ENCODE results near the gene SEMA3A.
"Not testable (repeated sequence)": the region's sequence is repeated elsewhere in the genome, so short reads cannot be mapped to it uniquely, and the experiment has no call there.

Gene SEMA3A

DNA sequence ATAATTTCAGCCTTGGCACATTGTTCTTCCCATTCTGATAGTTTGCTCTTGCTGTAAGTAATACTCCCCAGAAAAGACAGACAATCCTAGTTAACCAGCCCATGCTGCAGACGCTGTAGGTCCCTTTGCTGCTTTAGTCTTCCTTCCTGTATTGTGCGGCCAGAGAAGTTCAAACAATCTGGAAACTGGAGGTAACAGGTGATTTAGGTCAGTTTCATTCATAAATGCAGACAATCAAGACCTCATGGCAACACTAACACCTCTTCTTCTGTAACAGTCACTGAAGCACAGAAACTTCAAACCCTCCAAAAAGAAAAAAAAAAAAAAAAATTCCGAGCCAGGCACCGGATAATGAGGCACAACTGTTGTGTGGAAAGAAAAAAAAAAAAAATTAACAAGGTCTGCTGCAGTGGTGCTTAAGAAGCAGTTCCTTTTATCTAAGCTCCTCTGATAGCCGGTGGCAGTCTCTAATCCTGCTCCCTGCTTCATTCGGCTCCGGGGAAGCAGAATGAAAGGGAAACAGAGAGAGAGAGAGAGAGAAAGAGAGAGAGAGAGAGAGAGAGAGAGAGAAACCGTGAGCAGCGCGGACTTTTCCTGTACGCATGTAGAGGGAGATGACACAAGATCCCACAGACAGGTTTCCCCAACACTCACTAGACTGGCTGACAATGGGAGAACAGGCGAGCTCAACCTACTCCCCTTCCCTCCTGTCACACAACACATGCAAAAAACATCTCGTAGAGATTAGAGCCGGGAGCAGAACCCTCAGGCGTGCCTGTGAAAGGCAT lies at the start of gene SEMA3A:
Gene SEMA3A, minus strand, starts transcription at position 306 of the 788 bp plus-strand sequence. Its CDS starts 203 bp downstream, at position 103.
- DNase-seq: peak; percentile 93

DNA sequence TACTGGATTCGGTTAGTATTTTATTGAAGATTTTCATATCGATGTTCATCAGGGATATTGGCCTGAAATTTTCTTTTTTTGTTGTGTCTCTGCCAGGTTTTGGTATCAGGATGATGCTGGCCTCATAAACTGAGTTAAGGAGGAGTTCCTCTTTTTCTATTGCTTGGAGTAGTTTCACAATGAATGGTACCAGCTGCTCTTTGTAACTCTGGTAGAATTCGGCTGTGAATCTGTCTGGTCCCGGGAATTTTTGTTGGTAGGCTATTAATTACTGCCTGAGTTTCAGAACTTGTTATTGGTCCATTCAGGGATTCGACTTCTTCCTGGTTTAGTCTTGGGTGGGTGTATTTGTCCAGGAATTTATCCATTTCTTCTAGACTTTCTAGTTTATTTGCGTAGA lies 48.4 kb upstream of the SEMA3A start:
- DNase-seq: not testable (repeated sequence)

GRCh38 chr7:84238596-84238995 lies 44.0 kb upstream of the SEMA3A start:
- DNase-seq: no peak

- no peak for DNase-seq
These were observed 43.1 kb upstream of the SEMA3A start for GRCh38 chr7:84237533-84238173.

DNA sequence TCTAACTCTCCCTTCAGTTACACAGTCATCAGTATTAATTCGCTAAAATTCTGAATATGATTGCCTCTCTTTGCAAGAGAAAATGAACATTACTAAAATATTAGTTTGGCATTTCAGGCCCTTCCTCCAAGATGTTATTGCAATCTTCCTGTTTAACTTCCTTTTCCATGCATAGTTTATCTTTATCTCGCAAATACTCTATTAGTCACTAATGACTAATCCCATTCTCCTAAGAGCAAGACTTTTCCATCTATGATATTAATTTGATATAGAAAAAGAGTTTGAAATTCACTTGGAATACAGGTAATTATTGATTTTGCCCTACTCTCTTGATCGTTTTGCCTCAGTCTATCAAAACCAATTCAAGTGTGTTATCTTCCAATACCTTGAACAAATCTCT lies 41.8 kb upstream of the SEMA3A start:
- no peak for DNase-seq

- peak; percentile 3 for DNase-seq
These were observed 38.1 kb upstream of the SEMA3A start for GRCh38 chr7:84232646-84233045.

- no peak for DNase-seq
These were observed 36.6 kb upstream of the SEMA3A start for GRCh38 chr7:84231157-84231556.

DNA sequence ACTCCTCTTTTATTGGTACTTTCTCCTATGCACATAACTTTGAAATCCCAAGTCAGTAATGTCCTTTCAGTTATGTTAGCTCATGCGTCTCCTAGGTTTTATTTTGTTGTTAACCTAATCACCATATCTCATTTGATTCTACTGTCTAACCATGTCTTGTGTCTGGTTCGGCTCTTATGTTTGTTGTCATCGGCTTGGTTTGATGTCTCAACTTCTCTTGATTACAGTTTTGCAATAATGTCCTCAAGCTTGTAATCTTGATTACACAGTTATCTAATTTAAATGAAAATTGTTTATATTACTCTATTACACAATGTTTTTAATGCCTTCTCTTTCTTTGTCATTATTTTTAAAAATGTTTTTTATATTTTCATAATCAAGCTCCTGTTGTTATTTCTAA lies 35.9 kb upstream of the SEMA3A start:
- no peak for DNase-seq

GRCh38 chr7:84228526-84228925 lies 33.9 kb upstream of the SEMA3A start:
- no peak for DNase-seq

DNA sequence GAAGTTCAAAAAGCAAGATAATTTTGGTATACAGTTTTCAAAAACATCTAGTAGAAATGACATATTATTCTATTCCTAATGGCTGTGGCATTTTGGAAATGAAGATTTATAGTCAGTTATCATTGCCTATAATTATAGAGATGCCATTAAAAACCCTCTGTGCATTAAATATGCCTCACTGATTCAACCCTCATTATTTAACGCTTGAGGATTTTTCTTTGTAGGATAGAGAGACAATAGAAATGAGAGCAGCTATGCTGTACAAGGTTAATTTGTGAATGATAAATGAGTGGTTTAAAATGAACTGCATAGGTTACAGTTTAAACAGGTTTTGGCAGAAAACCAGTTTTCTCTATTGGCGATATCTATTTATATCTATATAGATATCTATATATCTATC lies 32.2 kb upstream of the SEMA3A start:
- DNase-seq: no peak

GRCh38 chr7:84224505-84224904 lies 29.9 kb upstream of the SEMA3A start:
- DNase-seq: no peak

DNA sequence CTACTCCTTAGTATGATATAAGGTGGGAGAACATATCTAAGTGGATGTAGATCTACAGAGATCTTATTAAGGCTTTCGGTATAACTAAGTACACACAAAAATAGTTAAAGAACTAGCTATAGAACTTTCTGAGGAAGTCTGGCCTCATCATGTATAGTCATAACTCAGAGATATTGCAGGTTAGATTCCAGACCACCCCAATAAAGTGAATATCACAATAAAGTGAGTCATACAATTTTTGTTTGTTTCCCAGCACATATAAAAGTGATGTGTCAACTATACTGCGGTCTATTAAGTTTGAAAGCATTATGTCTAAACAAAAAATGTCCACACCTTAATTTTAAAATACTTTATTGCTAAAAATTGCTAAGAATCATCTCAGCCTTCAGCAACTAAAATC lies 24.7 kb upstream of the SEMA3A start:
- no peak for DNase-seq

DNA sequence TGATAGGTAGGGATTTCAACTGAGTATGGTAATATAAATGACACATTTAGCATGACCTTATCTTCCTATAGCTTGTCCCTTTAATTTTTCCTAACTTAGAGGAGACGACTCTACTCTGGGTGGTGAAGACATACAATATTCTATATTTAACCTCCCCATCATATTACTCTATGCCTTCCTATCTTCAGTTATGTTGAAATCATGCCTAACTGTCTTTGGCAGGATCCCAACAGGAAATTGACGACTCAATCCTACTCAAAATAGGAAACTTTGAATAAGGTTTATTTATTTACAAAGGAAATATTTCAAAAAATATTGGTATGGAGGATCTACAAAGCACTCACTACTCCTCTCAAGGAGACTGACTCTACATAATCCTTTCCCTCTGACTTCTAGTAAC lies 24.1 kb upstream of the SEMA3A start:
- DNase-seq: no peak

DNA sequence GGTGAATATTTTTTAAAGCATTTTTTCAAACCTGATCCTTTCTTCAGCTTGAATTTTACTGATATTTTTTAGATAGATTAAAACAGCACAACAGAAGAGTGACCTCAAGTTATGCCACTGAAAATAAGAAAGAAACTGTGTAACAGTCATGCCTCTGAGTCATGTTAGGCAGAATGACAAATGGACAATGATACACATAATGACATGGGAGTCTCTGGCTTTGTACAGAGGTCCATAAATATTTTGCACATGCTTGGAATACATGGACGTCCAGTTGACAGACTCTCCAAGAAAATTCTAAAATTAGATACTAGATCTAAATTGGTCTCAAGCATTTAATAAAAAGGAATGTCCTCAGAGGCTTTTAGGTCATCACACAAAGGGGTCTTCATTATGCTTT lies 21.9 kb upstream of the SEMA3A start:
- DNase-seq: no peak

DNA sequence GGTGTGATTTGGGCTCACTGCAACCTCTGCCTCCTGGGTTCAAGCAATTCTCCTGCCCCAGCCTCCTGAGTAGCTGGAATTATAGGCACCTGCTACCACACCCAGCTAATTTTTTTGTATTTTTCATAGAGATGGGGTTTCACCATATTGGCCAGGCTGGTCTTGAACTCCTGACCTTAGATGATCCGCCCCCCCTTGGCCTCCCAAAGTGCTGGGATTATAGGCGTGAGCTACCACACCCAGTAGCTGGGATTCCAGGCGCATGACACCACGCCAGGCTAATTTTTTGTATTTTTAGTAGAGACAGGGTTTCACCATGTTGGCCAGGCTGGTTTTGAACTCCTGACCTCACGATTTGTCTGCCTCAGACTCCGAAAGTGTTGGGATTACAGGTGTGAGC lies 20.2 kb upstream of the SEMA3A start:
- DNase-seq: not testable (repeated sequence)

- no peak for DNase-seq
These were observed 15.7 kb upstream of the SEMA3A start for GRCh38 chr7:84210301-84210700.

DNA sequence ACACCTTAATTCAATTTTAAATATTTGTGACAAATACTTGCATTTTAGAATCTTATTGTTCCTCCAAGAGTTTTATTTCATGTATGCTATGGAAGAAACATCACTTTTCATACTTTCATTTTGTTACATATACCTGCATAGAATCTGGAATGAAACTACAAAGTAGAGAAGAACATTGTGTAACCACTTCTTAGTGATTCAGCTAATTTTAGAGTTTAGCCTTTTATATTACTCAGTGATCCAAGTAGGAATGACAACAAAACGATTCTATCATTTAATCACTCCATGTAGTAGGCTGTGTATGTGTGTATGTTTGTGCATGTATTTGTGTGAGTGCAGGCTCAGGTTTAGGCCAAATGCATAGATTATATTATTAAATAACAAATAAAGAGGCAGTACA lies 14.4 kb upstream of the SEMA3A start:
- no peak for DNase-seq

DNA sequence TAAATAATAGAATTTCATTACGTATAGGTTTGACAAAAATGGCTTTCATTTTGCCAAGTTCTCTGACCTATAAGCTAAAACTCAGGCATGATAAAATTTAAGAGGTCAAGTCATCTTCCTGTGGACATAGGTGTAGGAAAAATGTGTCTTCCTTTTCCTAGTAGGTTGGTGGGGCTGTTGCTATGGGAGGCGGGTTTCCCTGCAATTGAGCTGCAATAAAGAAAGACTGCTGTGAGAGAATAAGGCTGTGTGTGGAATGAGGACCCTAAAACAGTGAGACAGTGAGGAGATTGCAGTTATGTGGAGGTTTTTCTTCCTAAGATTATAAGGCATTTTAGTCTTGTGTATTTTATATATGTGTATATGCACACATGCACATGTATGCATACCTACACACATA lies 13.0 kb upstream of the SEMA3A start:
- no peak for DNase-seq

GRCh38 chr7:84207025-84207424 lies 12.4 kb upstream of the SEMA3A start:
- no peak for DNase-seq

DNA sequence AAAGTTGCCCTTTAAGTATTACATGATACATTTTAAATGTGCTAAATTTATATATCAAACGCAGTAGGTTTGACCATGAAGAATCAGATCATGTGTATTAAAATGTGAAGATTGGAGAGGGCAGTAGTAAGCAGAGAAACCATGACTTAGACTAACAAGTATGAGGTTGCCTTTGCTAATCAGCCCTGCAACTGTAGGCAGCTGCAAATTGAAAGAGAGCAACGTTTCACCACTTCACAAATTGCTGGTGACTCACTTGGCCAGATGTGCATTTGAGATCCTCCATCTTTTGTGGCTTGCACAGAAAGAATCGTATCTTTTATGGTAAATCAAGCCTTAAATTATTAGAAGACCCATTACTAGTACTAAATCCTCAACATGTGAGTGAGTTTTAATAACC lies 10.1 kb upstream of the SEMA3A start:
- DNase-seq: no peak

DNA sequence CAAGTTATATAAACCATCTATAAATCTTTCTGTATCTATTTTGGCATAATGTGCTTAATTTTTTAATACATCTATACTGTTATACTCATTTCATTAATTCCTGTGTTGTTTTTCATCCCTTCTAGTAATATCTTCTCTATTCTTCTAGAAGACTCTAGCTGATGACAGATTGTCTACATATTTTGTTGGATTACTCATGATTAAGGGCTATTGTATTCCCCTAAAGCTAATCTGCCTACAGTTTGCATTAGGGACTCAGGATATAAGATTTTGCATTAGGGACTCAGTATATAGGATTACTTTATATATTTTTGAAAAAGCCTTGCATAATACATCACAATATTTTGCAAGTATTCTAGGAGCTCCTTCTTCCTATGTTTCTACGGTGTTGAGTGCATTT lies 8.3 kb upstream of the SEMA3A start:
- peak; percentile 73 for DNase-seq

GRCh38 chr7:84200859-84201258 lies 6.3 kb upstream of the SEMA3A start:
- peak; percentile 58 for DNase-seq

- DNase-seq: no peak
These were observed 4.6 kb upstream of the SEMA3A start for GRCh38 chr7:84199216-84199615.

GRCh38 chr7:84196084-84196503 lies 1.5 kb upstream of the SEMA3A start:
- DNase-seq: peak; percentile 50
